Chondrocyte (in vitro differentiated cells): ENCODE data around the gene USP25. TPM values are rescaled to one million over a fixed set of nuclear protein-coding genes. Genes with fewer than 3 reads are reported as not detected.

Experiments
- DNase-seq: peaks from one replicate; pipeline ENCODE4 v3.0.0; 2021; ENCODE audit warnings: mixed read lengths, low spot score
- H3K27ac Mint-ChIP-seq: one replicate; pipeline ENCODE4 v1.8.0; 2021; ENCODE audit warnings: mild to moderate bottlenecking, moderate library complexity, mixed read lengths; ENCODE audit not compliant: unreplicated experiment
- H3K27me3 Mint-ChIP-seq: 2 replicates; pipeline ENCODE4 v1.8.0; 2021; ENCODE audit warnings: low read depth, mixed read lengths
- H3K36me3 Mint-ChIP-seq: 2 replicates; pipeline ENCODE4 v1.8.0; 2021; ENCODE audit warnings: low read depth, mixed read lengths
- H3K4me1 Mint-ChIP-seq: 2 replicates; pipeline ENCODE4 v1.8.0; 2021; ENCODE audit warnings: low read depth, mild to moderate bottlenecking, mixed read lengths
- H3K4me3 Mint-ChIP-seq: one replicate; pipeline ENCODE4 v1.8.0; 2021; ENCODE audit warnings: mild to moderate bottlenecking, moderate library complexity, mixed read lengths; ENCODE audit not compliant: unreplicated experiment
- H3K9me3 Mint-ChIP-seq: 2 replicates; pipeline ENCODE4 v1.8.0; 2021; ENCODE audit warnings: low read depth, mixed read lengths
- total RNA-seq: library from RNA; stranded (reverse); gene quantifications from 3 replicates; pipeline ENCODE4 v1.2.1, GENCODE V29; 2021
- TF ChIP-seq, protein P1 (sequence below): fragments of 200-600 bp; sonication (generic); IDR thresholded peaks from 2 replicates; pipeline ENCODE4 v1.5.0; 2021; ENCODE audit warnings: antibody characterized with exemption, mild to moderate bottlenecking, moderate library complexity

USP25 gene
- total RNA-seq, 1 donor from 2014 or later, result 58.9 TPM

GRCh38 chr21:15775291-15775690, 45.5 kb downstream of the USP25 start:
- Mint-ChIP-seq H3K4me1 (peaks cover 61% of the 10 kb centered on the region), H3K36me3 (no peaks in the 10 kb centered on the region), H3K9me3 (peaks cover 3% of the 10 kb centered on the region), H3K27me3 (no peaks in the 10 kb centered on the region), H3K27ac (no peak overlapping the region), H3K4me3 (no peak overlapping the region)
- no peak for DNase-seq
- TF ChIP-seq, protein P1, sequence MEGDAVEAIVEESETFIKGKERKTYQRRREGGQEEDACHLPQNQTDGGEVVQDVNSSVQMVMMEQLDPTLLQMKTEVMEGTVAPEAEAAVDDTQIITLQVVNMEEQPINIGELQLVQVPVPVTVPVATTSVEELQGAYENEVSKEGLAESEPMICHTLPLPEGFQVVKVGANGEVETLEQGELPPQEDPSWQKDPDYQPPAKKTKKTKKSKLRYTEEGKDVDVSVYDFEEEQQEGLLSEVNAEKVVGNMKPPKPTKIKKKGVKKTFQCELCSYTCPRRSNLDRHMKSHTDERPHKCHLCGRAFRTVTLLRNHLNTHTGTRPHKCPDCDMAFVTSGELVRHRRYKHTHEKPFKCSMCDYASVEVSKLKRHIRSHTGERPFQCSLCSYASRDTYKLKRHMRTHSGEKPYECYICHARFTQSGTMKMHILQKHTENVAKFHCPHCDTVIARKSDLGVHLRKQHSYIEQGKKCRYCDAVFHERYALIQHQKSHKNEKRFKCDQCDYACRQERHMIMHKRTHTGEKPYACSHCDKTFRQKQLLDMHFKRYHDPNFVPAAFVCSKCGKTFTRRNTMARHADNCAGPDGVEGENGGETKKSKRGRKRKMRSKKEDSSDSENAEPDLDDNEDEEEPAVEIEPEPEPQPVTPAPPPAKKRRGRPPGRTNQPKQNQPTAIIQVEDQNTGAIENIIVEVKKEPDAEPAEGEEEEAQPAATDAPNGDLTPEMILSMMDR, result no peak

- Mint-ChIP-seq H3K27ac (no peak overlapping the region), H3K9me3 (peaks cover 3% of the 10 kb centered on the region), H3K4me3 (no peak overlapping the region), H3K36me3 (peaks cover 5% of the 10 kb centered on the region), H3K27me3 (no peaks in the 10 kb centered on the region), H3K4me1 (peaks cover 60% of the 10 kb centered on the region)
- TF ChIP-seq, protein P1, result no peak
- DNase-seq, result no peak
Observed at GRCh38 chr21:15775981-15776380, 46.2 kb downstream of the USP25 start.

DNA sequence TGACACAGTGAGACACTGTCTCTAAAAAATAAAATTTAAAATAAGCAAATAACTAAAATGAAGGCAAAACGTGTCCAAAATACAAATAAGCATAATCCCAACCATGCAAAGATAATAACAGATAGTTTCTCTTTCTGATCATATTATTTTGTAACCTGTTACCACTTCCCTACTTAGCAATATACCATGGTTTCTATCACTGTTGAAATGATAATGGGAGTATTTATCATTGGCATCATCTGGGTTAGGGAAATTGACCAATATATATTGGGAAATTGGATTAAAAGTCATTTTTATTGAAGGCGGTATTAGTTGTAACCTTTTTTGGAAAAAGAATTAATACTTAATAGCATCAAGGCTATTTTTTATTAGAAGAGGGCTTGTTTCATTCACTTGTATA, 47.0 kb downstream of the USP25 start:
- no peaks in the 10 kb centered on the region for H3K27me3 Mint-ChIP-seq
- H3K4me3 Mint-ChIP-seq, result no peak overlapping the region
- no peak overlapping the region for H3K27ac Mint-ChIP-seq
- peaks cover 10% of the 10 kb centered on the region for H3K36me3 Mint-ChIP-seq
- DNase-seq, result no peak
- TF ChIP-seq, protein P1, result no peak
- H3K9me3 Mint-ChIP-seq, result peaks cover 3% of the 10 kb centered on the region
- H3K4me1 Mint-ChIP-seq, result peaks cover 52% of the 10 kb centered on the region

DNA sequence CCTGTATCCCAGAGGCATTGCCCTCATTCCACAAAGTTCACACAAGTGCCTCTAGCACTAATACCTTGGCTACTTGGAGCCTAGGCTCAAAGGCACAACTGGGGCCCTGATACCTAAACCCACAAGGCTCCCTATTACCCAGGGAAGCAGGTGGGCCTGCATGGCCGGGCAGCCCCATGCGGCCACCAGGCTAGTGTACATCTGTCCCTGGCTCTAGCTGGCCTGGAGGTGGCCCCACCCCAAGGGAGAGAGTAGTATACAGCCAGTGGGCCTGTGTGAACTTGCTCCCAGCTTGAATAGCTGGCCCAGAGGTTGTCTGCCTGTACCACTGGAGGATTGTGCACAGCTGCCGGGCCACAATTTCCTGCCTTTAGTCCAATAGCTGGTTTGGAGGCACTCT, 52.2 kb downstream of the USP25 start:
- Mint-ChIP-seq H3K27me3 (no peaks in the 10 kb centered on the region), H3K36me3 (peaks cover 25% of the 10 kb centered on the region), H3K27ac (no peak overlapping the region)

DNA sequence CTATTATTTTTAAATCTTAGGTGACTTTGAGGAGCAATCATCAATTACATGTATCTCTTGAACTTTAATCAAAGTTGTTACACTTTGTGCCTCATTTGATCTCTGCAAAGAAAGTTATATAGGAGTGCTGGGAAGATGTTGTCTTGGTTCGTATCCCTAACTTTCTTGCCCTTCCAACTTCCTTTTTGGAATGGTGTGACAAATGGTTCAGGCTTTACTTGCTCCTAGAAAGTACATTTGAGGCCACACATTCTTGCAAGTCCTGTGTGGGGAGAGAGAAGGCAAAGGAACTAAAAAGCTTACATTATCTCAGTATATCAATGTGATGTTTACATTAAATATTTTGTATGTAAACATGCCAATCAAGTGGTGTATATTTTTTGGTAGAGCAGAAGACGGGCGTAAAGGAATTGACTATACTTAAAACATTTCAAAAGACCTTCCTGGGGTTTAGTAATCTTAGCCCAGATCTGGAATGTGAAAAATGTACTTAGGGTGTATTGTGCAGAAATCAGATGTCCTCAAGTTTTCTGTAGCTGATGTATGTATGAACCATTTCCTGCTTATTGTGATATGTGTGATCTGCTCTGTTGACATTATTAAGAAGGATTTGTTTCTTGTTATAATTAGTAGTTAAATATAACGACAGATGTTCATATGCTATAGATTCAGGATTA, 59.2 kb downstream of the USP25 start:
- Mint-ChIP-seq H3K9me3 (peaks cover 4% of the 10 kb centered on the region), H3K36me3 (peaks cover 5% of the 10 kb centered on the region), H3K27me3 (no peaks in the 10 kb centered on the region), H3K27ac (peak overlapping the region; percentile 88), H3K4me3 (no peak overlapping the region), H3K4me1 (peaks cover 29% of the 10 kb centered on the region)
- TF ChIP-seq, protein P1, result no peak
- DNase-seq, result no peak

More for the DNA sequence above, 52.2 kb downstream of the USP25 start:
- Mint-ChIP-seq H3K4me1 (peaks cover 20% of the 10 kb centered on the region), H3K9me3 (peaks cover 6% of the 10 kb centered on the region), H3K4me3 (no peak overlapping the region)
- TF ChIP-seq, protein P1, result no peak
- DNase-seq, result no peak
